ENCODE measurements around the gene UTP25.

The UTP25 gene

DNA sequence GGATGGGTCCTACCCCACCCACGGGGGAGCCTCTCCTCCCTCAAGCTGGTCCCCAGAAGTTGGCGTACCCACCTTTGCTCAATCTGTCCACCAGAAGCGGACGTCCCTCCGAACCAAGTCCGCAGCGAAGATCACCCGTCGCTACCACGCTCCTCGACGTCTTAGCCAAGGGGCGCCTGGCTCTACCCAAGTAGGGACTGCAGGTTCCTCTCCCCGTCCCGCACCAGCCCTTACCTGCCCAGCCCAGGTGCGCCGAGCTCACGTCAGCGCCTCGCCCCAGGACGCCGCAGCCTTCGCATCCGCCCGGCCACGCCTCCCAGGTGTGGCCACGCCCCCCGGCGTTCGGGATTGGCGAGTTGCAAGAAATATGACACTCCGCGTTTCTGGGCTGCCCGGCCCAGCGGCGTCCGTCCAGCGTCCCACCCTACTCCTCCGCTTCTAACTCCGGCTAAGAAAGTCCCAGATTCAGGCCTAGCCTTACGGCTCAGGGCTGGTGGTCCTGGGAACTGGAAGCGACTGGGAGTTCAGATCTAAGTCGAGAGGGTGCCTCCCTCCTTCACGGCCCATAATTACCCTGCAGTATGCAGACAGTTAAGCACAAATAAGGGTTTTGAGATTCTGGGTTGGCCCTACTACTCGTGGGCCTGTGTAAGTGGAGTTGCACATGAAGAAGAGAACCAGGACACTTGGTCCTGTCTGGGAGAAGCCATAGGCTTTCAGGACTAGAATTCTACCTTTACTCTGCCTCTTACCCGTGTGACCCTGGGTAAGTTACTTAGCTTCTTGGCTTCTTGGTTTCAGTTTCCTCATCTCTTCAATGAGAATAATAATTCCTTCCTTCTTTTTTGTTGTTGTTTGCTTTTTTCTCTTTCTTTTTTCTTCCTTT, 21.7 kb upstream of the UTP25 start, which contains the start of gene IRF6:
Gene IRF6, minus strand, starts transcription at position 268 of the 886 bp plus-strand sequence. CDS start 4,729 bp downstream, outside the sequence.
- DNase-seq (ENCODE audit: low spot score): peak; percentile 10

DNA sequence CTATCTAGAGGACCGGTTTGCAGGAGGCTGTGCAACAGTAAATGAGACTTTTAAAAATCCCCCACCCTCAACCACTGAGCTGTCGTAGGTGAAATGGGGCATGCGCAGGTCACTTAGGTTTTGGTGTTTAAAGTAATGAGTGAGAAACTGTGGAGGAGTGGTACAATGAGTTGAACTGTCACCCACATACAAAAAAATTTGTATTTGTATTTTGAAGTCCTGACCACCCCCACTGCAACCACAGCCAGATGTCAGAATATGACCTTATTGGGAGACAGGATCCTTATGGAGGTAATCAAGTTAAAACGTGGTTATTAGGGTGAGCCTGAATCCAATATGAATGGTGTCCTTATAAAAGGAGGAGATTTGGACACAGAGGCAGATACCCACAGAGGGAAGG, 20.3 kb upstream of the UTP25 start:
- no peak for DNase-seq (ENCODE audit: low spot score)

DNA sequence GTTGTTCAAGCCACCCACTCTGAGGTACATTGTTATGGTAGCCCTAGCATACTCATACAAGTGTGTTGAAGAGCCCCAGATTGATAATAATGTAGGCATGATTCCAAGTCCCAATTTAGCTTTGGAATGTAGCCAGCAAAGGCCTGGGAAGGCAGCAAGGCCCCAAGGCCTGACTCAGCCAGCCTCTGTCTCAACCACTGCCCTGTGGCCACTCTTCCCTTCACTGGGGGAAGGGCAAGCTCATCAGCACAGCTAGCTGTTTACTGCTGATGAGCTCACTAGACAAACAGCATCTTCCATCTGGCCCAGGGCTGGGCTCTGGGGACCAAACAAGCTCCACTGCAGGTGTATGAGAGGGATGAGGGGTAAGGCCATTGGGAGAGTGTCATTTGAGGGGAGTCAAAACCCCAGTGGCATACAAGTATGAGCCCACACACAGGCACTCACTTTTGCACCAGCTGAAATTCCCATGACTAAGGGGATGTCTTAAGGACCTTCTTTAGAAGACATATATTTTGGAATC, 19.7 kb upstream of the UTP25 start:
- no peak for DNase-seq (ENCODE audit: low spot score)

DNA sequence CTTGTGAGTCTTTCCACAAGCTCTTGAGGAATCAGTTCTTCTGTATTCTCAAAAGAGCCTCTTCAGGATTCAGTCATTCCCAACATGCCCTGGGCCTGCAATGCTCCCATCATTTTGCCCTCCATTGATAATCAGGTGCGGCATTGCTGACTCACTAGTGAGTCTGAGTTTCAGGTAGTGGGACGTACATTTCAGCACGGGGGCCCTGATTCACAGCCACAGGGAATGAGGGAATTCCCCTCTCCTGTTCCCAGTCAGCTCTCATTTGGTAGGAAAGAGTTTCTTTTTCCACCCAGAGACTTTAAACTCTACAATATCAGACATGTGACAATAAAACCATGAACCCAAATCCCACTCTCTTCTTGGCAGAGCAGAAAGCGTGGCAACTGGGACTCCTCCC, 18.2 kb upstream of the UTP25 start:
- no peak for DNase-seq (ENCODE audit: low spot score)

DNA sequence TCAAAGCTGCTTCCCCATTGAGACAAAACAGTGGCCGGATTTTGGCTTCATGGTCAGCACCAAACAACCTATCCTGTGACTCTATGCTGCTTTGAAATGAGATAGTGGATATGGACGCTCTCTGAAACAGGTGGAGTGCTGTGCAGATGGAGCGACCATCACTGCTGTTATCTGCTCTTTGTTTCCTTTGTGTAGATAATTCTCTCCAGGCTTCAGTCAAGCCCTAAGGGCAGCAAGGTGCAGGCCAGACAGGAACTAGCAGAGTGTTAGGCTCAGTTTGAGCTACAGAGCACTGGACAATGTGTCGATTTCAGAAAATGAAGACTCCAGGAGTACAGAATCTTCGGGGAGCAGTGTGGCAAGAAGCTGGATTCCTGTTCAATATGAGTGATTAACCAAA, 17.0 kb upstream of the UTP25 start:
- no peak for DNase-seq (ENCODE audit: low spot score)

DNA sequence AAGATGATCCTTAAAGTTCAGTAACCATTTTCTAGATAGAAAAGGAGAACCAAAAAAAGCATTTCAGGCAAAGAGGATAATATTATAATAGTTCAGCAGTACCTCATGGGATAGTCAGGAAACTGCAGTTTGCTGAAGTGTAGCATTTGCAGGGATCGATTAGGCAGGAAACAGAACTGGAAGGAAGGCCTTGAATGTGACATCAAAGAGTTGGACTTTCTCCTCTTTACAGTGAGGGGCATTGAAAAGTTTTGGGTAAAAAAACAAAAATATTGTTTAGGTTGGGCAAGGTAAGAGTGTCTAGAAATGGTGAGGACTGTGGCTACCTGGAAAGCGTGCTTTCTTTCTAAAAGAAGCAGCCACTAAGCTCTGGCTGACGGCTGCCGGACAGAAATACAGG, 13.9 kb upstream of the UTP25 start:
- no peak for DNase-seq (ENCODE audit: low spot score)

DNA sequence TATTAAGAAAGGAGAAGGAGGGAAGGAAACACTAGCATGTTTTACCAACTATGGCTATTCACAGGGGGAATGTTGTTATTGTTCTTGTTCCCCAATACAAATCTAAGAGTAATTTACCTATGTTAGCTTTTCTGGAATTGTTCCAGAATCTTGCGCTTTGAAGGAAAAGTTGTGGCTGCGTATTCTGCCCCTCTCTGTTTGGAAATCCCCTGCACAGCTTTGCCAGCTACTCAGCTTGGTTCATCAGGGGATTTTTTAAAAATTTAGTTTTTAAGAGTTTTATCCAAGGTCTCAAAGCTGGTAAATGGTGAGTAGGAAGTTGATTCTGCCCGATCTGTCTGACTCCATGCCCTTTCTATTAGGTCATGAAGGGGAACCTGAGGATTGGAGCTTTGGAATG, 12.3 kb upstream of the UTP25 start:
- DNase-seq (ENCODE audit: low spot score): no peak

DNA sequence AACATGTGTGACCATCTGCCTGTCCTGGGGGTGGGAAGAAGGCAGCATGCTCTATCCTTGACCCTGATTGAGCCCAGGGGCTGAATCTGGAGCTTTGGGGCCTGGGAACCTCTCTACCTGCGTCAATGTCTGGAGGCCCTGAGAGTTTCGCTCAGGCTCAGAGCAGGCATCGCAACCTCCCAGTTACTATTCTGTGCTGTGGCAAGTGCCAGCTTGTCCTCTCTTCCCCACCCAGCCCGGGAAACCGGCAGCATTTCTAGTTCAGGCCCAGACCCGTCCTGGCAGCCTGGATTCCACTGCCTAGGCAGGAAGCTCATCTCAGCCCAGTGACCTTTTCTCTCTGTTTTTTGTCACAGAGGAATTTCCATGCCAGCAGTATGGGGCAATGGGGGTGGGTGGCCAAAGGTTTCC, 11.8 kb upstream of the UTP25 start:
- DNase-seq (ENCODE audit: low spot score): no peak

DNA sequence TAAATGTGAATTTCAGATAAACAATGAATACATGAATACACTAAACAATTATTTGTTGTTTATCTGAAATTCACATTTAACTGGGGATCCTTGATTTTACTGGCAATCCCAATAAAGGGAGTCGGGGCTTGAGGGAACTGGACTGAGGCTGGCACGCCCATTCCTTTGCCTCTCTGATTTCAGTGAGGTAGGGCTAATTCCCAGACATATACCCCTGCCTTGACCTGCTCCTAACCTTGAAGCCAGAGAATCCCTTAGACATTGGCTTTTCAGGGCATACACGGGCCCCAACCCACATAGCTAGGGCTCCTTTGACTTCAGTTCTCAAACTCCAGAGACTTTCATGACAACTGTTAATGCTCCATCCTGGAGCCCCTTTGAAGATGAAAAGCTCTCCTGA, 10.8 kb upstream of the UTP25 start:
- no peak for DNase-seq (ENCODE audit: low spot score)

DNA sequence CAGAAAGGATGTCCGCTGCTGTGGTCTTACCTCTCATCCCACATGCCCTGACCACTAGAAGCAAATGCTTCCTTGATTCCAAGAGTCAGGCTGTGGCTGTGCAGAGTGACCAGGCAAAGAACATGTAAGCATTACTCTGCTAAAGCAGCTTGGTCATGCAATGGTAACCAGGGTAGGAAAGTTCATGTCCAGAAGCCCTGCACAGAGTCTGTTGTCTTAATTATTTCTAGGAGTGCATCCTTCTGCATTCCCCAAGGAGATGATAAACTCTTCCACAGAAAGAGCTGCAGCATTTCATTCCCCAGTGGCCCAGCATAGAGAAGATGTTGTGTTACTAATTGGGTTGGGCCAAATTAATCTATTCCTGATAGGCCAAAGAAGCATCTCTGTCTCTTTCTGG, 10.1 kb upstream of the UTP25 start:
- no peak for DNase-seq (ENCODE audit: low spot score)

DNA sequence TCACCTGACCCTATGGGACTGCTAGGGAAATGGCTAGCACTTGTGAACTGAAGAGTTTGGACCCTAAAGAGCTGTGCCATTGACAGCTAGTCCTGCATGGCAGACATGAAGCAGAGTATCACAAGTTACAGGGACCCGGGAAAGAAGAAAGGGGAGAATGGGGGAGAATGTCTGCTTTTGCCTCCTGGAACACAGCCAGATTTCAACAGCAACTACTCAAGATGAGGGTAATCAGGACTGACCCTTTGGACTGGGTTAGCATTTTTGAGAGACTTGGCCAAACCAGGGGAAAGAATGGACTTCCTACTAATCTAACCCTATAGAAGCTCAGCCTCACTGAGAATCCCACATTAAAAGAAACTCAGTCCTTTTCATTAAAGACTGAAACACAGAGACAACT, 8.7 kb upstream of the UTP25 start:
- DNase-seq (ENCODE audit: low spot score): no peak

DNA sequence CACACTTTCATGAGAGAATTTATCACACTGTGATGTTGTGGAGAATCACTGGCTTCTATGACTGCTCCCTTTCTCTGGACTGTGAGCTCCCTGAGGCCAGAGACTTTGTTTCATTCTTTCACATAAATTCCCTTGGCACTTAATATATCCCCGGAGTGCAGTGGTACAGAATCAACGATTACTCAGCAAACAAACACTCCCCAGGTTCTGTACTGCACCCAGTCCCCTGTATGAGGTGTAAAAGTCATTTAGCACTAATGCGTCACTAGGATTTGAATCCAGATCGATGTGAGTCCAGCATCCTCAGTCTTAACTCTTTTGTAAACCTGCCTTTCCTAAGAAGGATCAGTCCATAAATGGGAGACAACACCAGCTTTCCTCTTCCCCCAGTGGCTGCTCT, 6.8 kb upstream of the UTP25 start:
- DNase-seq (ENCODE audit: low spot score): no peak

DNA sequence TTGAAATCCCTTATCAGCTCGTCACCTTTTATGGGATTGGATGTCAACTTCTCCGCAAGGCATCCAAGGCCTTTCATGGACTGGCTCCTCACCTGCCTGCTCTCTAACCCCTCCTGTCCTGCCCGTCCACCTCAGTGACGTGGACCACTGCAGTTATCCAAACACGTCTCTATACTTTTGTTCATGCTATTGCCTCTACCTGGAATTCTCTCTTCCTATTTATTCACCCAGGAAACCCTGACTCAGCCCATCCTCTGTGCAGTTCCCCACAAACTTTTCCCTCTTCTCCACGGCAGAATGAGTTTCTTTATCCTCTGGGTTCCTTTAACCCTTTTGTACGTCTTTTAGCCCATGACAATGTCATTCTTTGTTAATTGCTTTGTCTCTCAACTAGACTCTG, 5.1 kb upstream of the UTP25 start:
- DNase-seq (ENCODE audit: low spot score): no peak

DNA sequence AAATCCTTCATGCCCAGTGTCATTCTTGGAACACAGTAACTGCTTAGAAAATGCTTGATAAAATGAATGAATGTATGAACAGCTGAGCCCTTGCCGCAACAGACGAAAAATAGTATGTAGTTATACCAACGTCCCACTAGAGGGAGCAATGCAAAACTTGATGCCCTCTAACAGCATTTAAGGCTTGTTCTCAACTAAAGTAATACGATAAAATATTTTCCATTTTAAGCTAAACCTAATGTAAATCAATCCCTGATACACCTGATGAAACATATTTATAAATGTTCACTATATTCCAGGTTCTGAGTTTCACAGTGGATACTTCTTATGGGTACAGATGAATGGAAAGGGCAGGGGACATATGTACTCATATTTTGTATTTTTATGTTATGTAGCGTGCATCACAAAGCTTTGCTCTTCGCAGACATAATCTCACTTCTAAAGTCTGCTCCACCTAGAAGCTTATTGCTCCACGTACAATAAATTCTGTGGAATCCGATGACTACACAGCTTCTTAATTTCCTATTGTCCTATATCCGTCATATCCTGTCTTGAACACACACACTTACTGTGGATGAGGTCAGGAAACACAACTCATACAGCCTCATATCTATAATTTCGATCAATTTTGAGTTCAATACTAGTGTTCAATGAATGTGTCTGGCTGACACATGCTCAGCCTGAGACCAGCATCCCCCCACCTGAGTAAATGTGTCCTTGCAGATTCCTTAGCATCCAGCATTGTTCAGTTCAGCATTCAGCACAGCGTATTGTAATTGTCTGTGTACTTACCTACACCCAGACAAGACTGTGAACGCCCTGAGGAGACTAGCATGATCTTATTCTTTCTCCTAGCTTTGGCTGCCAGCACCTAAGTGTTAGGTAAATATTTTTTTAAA, 4.4 kb upstream of the UTP25 start:
- DNase-seq (ENCODE audit: low spot score): peak; percentile 56

DNA sequence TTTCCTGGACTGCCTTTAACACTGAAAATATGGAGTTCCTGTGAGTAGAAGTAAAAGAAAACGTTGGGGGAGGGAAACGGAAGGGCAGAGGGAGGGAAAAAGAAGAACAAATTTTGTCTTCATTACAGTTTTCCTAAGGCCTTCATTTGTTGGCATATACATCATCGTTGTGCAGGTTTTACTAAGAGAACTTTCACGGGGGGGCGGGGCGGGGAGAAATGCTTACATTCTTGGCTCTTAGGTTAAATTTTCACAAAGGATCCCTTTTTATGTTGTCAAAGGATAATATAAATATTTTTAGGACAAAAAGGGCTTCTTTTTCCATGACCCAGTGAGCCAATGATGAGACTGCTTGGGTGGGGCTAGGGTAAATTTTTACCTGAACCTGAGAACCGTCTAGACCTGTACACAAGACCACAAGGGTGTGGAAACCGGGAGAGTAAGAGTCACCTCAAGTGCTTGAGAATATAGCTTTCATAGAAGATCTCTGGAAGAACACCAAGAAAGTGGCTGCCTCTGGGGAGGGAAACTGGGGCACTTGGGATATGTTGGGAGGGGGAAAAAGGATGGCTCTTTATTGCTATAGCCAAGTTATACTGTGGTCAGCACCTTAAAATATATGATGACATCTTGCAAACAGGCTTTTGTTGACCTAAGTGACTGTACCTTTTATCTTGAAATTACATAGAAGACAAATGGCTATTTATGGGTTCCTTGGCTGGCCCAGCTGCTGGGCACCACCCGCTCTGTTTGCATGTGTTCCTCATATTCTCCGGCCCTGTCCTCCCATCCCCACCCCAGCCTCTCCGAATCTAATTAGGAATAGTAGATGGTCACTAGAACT, 2.0 kb upstream of the UTP25 start:
- no peak for DNase-seq (ENCODE audit: low spot score)

DNA sequence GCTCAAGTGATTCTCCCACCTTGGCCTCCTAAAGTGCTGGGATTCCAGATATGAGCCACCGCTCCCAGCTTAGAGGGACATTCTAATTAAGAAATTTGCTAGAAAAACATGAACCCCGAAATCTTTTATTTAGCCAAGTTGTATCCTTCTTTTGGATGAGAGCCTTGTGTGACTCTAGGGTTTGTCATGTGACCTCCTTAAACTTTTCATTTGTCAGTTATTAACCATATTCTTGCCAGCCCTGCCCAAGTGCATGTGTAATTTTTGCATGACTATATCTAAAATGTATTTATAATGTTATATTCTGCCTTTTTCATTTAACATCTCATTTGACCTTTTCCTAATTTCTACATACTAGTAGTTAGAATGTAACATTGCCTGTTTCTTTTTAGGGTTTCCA, 1.9 kb downstream of the UTP25 start:
- DNase-seq (ENCODE audit: low spot score): no peak

DNA sequence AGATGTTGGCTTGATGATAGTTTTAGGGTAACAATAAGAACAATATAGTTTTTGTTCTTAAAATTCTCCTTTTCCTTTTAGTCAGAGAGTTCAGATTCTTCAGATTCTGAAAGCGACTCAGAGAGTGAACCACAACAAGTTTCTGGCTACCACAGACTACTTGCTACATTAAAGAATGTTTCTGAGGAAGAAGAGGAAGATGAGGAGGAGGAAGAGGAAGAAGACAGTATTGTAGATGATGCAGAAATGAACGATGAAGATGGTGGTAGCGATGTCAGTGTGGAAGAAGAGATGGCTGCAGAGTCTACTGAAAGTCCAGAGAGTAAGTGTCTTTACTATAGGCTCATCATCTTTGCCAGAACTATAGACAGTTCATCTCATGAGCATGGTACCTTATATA, 3.0 kb downstream of the UTP25 start:
- DNase-seq (ENCODE audit: low spot score): no peak

DNA sequence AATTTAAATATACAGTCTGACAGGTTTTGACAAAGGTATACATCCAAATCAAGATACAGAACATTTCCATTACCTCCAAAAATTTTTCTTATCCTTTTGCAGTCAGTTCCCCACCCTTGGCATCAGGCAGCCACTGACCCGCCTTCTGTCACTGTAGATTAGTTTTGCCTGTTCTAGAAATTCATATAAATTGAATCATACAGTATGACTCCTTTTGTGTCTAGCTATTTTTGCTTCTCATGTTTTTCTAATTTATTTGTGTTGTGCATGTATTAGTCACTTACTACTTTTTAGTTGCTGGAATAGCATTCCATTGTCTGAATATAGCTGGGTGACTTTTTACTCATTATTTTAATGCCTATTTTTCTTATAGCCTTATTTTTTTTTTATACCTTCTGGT, 3.8 kb downstream of the UTP25 start:
- no peak for DNase-seq (ENCODE audit: low spot score)

DNA sequence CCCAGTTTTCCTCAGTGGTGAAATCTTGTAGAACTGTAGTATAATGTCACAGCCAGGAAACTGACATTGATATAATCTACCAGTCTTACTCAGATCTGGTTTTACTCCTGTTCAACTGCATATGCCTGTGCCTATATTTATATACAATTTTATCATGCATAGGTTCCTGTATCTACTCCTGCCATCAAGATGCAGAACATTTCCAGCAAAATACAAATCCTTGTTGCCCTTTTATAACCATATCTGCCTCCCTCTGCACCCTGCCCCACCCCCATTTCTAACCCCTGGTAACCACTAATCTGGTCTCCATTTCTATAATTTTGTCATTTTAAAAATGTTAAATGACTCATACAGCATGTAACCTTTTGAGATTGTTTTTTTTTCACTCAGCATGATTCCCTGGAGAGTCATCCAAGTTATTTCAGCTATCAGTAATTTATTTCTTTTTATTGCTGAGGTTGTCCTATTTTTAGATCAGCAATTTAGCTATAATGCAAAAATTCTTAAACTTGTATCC, 8.1 kb downstream of the UTP25 start:
- peak; percentile 38 for DNase-seq (ENCODE audit: low spot score)

DNA sequence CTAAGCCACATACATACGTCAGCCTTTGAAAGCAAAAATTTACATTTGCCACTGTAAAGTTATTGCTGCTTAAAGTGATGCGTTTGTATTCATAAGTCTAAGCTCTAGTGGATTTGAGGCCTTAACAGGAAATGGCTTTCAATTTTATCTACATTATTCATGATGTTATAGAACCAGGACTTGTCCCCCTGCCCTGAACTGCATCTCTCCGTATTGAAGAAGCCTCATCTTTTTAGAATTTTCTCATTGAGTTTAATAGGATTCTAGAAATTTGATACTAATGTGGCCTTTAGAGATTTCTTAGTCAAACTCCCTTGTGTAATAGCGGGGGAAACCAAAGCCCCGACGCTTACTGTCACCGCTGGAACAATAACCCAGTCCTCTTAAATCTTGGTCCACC, 9.9 kb downstream of the UTP25 start:
- DNase-seq (ENCODE audit: low spot score): no peak

DNA sequence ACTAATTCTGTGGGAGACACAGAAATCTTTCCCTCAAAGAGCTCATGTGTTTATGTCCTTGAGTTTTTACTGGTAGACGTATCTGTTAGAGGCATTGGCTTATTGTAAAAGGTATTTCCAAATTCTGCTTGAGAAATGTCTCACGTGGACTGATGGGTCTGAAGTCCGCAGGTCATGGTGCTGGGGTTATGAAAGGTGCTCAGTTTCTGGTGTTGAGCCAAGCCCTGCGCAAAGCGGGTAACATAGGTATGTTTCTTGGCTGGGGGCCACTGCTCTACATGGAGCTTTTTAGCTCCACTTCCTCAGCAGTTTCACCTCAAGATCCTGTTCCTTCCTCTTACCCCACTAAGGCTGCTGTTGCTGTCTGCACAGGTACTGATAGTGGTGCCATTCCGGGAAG, 10.8 kb downstream of the UTP25 start:
- DNase-seq (ENCODE audit: low spot score): no peak

Data from activated CD4-positive, alpha-beta T cell treated with anti-CD3 and anti-CD28 coated beads, Interleukin-2, Interleukin-4, amounts not matched to agents 100 ng/mL and 50 ng/mL, durations not matched to agents 16 hours and 8 hours (primary cell).